ENCODE data around the gene ELOB. TPM values are rescaled to one million over a fixed set of nuclear protein-coding genes. Genes with fewer than 3 reads are reported as not detected.

ELOB gene
- total and polyA plus RNA-seq, 10 of the 15 experiments (the other 5 are each of a cell fraction or from before 2014, with no cell fraction given) = 86.9 to 823 (median 263) TPM

- in situ Hi-C loops (cut with MboI) = no loop called here
- BruUV-seq (replicated peaks) = no TSS peak
These were observed 7.4 kb downstream of the ELOB start for GRCh38 chr16:2769675-2770056.

GRCh38 chr16:2769100-2769529 is 8.0 kb downstream of the ELOB start:
- intact Hi-C loops (cut with micrococcal nuclease; ENCODE audit: unreplicated experiment) (no loop called here), in situ Hi-C loops (cut with MboI) (no loop called here)
- 54% methylated on average over 11 of the region's 11 CpGs for WGBS (ENCODE audit: insufficient coverage, insufficient replicate concordance, low lambda C conversion rate, missing lambda C conversion rate)
- CTCF ChIA-PET = interaction anchor here (0.6 kb wide), 1 partner anchor 329 kb away, joined by 3 read pairs; no protein-coding TSS in a partner anchor
- no peaks in the 10 kb centered on the region; the same call in none of the 2 replicates for H4K20me1 ChIP-seq (ENCODE audit: control insufficient read depth, insufficient read depth)
- H3K79me2 ChIP-seq (ENCODE audit: control insufficient read depth, insufficient read depth, low read length) = peaks cover 4% of the 10 kb centered on the region
- no TSS peak for BruUV-seq (replicated peaks)
- DNase-seq (ENCODE audit: low read depth, low spot score) = no peak
- no peaks in the 10 kb centered on the region; the same call in 2 of the 3 replicates for H3K9me3 ChIP-seq (replicated peaks; ENCODE audit: control insufficient read depth, insufficient read depth, low read length)
- RAD21 ChIA-PET (ENCODE audit: unreplicated experiment) = no interaction called here
- H3K4me2 ChIP-seq (ENCODE audit: control insufficient read depth, insufficient read depth) = no peak overlapping the region
- no peak for FAIRE-seq
- H2AFZ ChIP-seq (ENCODE audit: control insufficient read depth, low read depth, low read length) = no peak overlapping the region
- no peak for ATAC-seq
- no peak overlapping the region for H3K27ac ChIP-seq (ENCODE audit: control insufficient read depth, insufficient read depth)
- POLR2A ChIA-PET = no interaction called here
- H3K4me3 ChIP-seq = no peak overlapping the region
- no peaks in the 10 kb centered on the region for H3K4me1 ChIP-seq (ENCODE audit: control insufficient read depth, insufficient read depth, low read length)
- H3K36me3 ChIP-seq (ENCODE audit: control insufficient read depth in 2 of 2, insufficient read depth in 2 of 2, low read length in 1 of 2) = peaks cover 54 to 59% of the 10 kb centered on the region in 2 experiments
- SMC1A ChIA-PET (ENCODE audit: uncharacterized antibody, unreplicated experiment) = interaction anchor here (1.6 kb wide), 1 partner anchor 22 kb away, joined by 3 read pairs; no protein-coding TSS in a partner anchor
- no peak overlapping the region for H3K9ac ChIP-seq (ENCODE audit: control insufficient read depth, insufficient read depth, low read length)
- no peak for TF ChIP-seq FOXK2 (IDR thresholded peaks at IDR 0.05)
- no peak for TF ChIP-seq NR2C1 (IDR thresholded peaks at IDR 0.05)
- 0 out of 2 replicates have a peak, but pooled peaks have one; percentile 4 for TF ChIP-seq PML (IDR thresholded peaks at IDR 0.05; ENCODE audit: low read length)
- no peak for TF ChIP-seq PAX8 (IDR thresholded peaks at IDR 0.05)
- peak; percentile 34; the same call in 1 of the 2 replicates for TF ChIP-seq POLR2A (IDR thresholded peaks at IDR 0.05; ENCODE audit: low read depth, low read length)
- no peaks in the 10 kb centered on the region for H3K27me3 ChIP-seq (replicated peaks in 1 of 2; ENCODE audit: control insufficient read depth in 2 of 2, insufficient read depth in 2 of 2, low read length in 1 of 2)

More at GRCh38 chr16:2769675-2770056, 7.4 kb downstream of the ELOB start:
- SMC1A ChIA-PET (ENCODE audit: uncharacterized antibody, unreplicated experiment) = interaction anchor here (1.6 kb wide), 1 partner anchor 23 kb away, joined by 3 read pairs; no protein-coding TSS in a partner anchor
- RAD21 ChIA-PET (ENCODE audit: unreplicated experiment) = no interaction called here
- Histone ChIP-seq H3K79me2 (ENCODE audit: control insufficient read depth, insufficient read depth, low read length) (peaks cover 4% of the 10 kb centered on the region), H2AFZ (ENCODE audit: control insufficient read depth, low read depth, low read length) (no peak overlapping the region), H4K20me1 (ENCODE audit: control insufficient read depth, insufficient read depth) (no peaks in the 10 kb centered on the region; the same call in none of the 2 replicates), H3K36me3 (ENCODE audit: control insufficient read depth in 2 of 2, insufficient read depth in 2 of 2, low read length in 1 of 2) (peaks cover 51 to 53% of the 10 kb centered on the region in 2 experiments), H3K4me3 (no peak overlapping the region), H3K9me3 (replicated peaks; ENCODE audit: control insufficient read depth, insufficient read depth, low read length) (no peaks in the 10 kb centered on the region; the same call in 2 of the 3 replicates), H3K9ac (ENCODE audit: control insufficient read depth, insufficient read depth, low read length) (no peak overlapping the region), H3K4me2 (ENCODE audit: control insufficient read depth, insufficient read depth) (no peak overlapping the region), H3K4me1 (ENCODE audit: control insufficient read depth, insufficient read depth, low read length) (no peaks in the 10 kb centered on the region), H3K27me3 (replicated peaks in 1 of 2; ENCODE audit: control insufficient read depth in 2 of 2, insufficient read depth in 2 of 2, low read length in 1 of 2) (no peaks in the 10 kb centered on the region), H3K27ac (ENCODE audit: control insufficient read depth, insufficient read depth) (no peak overlapping the region)
- peak; percentile 3; the same call in 1 of the 3 replicates for ATAC-seq
- POLR2A ChIA-PET = no interaction called here
- intact Hi-C loops (cut with micrococcal nuclease; ENCODE audit: unreplicated experiment) = no loop called here
- CTCF ChIA-PET = no interaction called here
- 75% methylated on average over 13 of the region's 14 CpGs for WGBS (ENCODE audit: insufficient coverage, insufficient replicate concordance, low lambda C conversion rate, missing lambda C conversion rate)
- TF ChIP-seq POU2F2 (IDR thresholded peaks at IDR 0.05; ENCODE audit: borderline replicate concordance, low read depth, low read length) = 0 out of 3 replicates have a peak, but pooled peaks have one; percentile 3
- TF ChIP-seq TCF3 (IDR thresholded peaks at IDR 0.05; ENCODE audit: borderline replicate concordance, insufficient read depth, low read depth, low read length) = no peak
- TF ChIP-seq POLR2A (IDR thresholded peaks at IDR 0.05; ENCODE audit: low read depth, low read length) = peak; percentile 32; the same call in 1 of the 2 replicates
- TF ChIP-seq POLR2AphosphoS5 (IDR thresholded peaks at IDR 0.05; ENCODE audit: low read length) = 0 out of 2 replicates have a peak, but pooled peaks have one; percentile 7
- no peak for TF ChIP-seq MYC (IDR thresholded peaks at IDR 0.05; ENCODE audit: insufficient read depth, insufficient read length, insufficient replicate concordance, low read length, severe bottlenecking)
- DNase-seq (ENCODE audit: low read depth, low spot score) = no peak
- no peak for FAIRE-seq
